ENCODE measurements around the gene XPO4. TPM values are rescaled to one million over a fixed set of nuclear protein-coding genes. Genes with fewer than 3 reads are reported as not detected.

XPO4 gene
- total RNA-seq, 1 experiment from 2014 or later = 34.9 TPM

- TF ChIP-seq EMX1 (CRISPR knock-in tag; IDR thresholded peaks at IDR 0.05) (no peak), CDX4 (CRISPR knock-in tag; IDR thresholded peaks at IDR 0.05; ENCODE audit: borderline replicate concordance) (no peak), CBFB (CRISPR knock-in tag; IDR thresholded peaks at IDR 0.05; ENCODE audit: low read depth) (no peak), CREM (CRISPR knock-in tag; IDR thresholded peaks at IDR 0.05) (no peak), ZNF416 (CRISPR knock-in tag; IDR thresholded peaks at IDR 0.05) (no peak), KAT7 (CRISPR knock-in tag; IDR thresholded peaks at IDR 0.05; ENCODE audit: borderline replicate concordance) (no peak), SP1 (CRISPR knock-in tag; conservative IDR thresholded peaks at IDR 0.05) (no peak), JUN (CRISPR knock-in tag; IDR thresholded peaks at IDR 0.05) (no peak), NFYB (CRISPR knock-in tag; conservative IDR thresholded peaks at IDR 0.05; ENCODE audit: low read depth) (no peak), ZNF219 (CRISPR knock-in tag; IDR thresholded peaks at IDR 0.05; ENCODE audit: borderline replicate concordance) (no peak), FOXK1 (CRISPR knock-in tag; IDR thresholded peaks at IDR 0.05) (no peak), SMAD3 (CRISPR knock-in tag; IDR thresholded peaks at IDR 0.05; ENCODE audit: borderline replicate concordance) (no peak), ZNF423 (CRISPR knock-in tag; IDR thresholded peaks at IDR 0.05) (no peak)
- TF ChIP-seq, protein P1, sequence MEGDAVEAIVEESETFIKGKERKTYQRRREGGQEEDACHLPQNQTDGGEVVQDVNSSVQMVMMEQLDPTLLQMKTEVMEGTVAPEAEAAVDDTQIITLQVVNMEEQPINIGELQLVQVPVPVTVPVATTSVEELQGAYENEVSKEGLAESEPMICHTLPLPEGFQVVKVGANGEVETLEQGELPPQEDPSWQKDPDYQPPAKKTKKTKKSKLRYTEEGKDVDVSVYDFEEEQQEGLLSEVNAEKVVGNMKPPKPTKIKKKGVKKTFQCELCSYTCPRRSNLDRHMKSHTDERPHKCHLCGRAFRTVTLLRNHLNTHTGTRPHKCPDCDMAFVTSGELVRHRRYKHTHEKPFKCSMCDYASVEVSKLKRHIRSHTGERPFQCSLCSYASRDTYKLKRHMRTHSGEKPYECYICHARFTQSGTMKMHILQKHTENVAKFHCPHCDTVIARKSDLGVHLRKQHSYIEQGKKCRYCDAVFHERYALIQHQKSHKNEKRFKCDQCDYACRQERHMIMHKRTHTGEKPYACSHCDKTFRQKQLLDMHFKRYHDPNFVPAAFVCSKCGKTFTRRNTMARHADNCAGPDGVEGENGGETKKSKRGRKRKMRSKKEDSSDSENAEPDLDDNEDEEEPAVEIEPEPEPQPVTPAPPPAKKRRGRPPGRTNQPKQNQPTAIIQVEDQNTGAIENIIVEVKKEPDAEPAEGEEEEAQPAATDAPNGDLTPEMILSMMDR (IDR thresholded peaks at IDR 0.05) = no peak
- TF ChIP-seq, protein P2, sequence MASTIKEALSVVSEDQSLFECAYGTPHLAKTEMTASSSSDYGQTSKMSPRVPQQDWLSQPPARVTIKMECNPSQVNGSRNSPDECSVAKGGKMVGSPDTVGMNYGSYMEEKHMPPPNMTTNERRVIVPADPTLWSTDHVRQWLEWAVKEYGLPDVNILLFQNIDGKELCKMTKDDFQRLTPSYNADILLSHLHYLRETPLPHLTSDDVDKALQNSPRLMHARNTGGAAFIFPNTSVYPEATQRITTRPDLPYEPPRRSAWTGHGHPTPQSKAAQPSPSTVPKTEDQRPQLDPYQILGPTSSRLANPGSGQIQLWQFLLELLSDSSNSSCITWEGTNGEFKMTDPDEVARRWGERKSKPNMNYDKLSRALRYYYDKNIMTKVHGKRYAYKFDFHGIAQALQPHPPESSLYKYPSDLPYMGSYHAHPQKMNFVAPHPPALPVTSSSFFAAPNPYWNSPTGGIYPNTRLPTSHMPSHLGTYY (CRISPR knock-in tag; IDR thresholded peaks at IDR 0.05) = no peak
- TF ChIP-seq, protein P3, sequence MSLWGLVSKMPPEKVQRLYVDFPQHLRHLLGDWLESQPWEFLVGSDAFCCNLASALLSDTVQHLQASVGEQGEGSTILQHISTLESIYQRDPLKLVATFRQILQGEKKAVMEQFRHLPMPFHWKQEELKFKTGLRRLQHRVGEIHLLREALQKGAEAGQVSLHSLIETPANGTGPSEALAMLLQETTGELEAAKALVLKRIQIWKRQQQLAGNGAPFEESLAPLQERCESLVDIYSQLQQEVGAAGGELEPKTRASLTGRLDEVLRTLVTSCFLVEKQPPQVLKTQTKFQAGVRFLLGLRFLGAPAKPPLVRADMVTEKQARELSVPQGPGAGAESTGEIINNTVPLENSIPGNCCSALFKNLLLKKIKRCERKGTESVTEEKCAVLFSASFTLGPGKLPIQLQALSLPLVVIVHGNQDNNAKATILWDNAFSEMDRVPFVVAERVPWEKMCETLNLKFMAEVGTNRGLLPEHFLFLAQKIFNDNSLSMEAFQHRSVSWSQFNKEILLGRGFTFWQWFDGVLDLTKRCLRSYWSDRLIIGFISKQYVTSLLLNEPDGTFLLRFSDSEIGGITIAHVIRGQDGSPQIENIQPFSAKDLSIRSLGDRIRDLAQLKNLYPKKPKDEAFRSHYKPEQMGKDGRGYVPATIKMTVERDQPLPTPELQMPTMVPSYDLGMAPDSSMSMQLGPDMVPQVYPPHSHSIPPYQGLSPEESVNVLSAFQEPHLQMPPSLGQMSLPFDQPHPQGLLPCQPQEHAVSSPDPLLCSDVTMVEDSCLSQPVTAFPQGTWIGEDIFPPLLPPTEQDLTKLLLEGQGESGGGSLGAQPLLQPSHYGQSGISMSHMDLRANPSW (CRISPR knock-in tag; conservative IDR thresholded peaks at IDR 0.05; ENCODE audit: low read depth) = no peak
- TF ChIP-seq, protein P4, sequence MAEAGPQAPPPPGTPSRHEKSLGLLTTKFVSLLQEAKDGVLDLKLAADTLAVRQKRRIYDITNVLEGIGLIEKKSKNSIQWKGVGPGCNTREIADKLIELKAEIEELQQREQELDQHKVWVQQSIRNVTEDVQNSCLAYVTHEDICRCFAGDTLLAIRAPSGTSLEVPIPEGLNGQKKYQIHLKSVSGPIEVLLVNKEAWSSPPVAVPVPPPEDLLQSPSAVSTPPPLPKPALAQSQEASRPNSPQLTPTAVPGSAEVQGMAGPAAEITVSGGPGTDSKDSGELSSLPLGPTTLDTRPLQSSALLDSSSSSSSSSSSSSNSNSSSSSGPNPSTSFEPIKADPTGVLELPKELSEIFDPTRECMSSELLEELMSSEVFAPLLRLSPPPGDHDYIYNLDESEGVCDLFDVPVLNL (CRISPR knock-in tag; IDR thresholded peaks at IDR 0.05; ENCODE audit: borderline replicate concordance, low read depth) = no peak
- TF ChIP-seq, protein P5, sequence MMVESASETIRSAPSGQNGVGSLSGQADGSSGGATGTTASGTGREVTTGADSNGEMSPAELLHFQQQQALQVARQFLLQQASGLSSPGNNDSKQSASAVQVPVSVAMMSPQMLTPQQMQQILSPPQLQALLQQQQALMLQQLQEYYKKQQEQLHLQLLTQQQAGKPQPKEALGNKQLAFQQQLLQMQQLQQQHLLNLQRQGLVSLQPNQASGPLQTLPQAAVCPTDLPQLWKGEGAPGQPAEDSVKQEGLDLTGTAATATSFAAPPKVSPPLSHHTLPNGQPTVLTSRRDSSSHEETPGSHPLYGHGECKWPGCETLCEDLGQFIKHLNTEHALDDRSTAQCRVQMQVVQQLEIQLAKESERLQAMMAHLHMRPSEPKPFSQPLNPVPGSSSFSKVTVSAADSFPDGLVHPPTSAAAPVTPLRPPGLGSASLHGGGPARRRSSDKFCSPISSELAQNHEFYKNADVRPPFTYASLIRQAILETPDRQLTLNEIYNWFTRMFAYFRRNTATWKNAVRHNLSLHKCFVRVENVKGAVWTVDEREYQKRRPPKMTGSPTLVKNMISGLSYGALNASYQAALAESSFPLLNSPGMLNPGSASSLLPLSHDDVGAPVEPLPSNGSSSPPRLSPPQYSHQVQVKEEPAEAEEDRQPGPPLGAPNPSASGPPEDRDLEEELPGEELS (CRISPR knock-in tag; IDR thresholded peaks at IDR 0.05) = no peak
- Mint-ChIP-seq H3K4me1 (no peaks in the 10 kb centered on the region), H3K36me3 (peaks cover 45% of the 10 kb centered on the region), H3K9me3 (no peaks in the 10 kb centered on the region), H3K27me3 (ENCODE audit: low read depth) (no peaks in the 10 kb centered on the region), H3K4me3 (no peak overlapping the region), H3K27ac (no peak overlapping the region)
- DNase-seq (ENCODE audit: low spot score) (no peak), ATAC-seq (no peak)
- ChIA-PET POLR2A (no interaction called here), CTCF (no interaction called here)
Observed at GRCh38 chr13:20798027-20798426, 104.5 kb downstream of the XPO4 start.

Measured in WTC11 (cell line).